ENCODE data around the gene SMIM13. TPM values are rescaled to one million over a fixed set of nuclear protein-coding genes. Genes with fewer than 3 reads are reported as not detected.
"Not testable (repeated sequence)": the region's sequence is repeated elsewhere in the genome, so short reads cannot be mapped to it uniquely, and the experiment has no call there.

The SMIM13 gene
- total RNA-seq, 2 donors from 2014 or later = 6.3 to 8.0 TPM

GRCh38 chr6:11083956-11084355 lies 9.7 kb upstream of the SMIM13 start:
- Histone ChIP-seq H3K4me3 (no peak overlapping the region), H3K9ac (ENCODE audit: low read depth in 2 of 2, low read length in 2 of 2) (no peak overlapping the region), H3K9me3 (no peaks in the 10 kb centered on the region), H3K27ac (no peak overlapping the region), H3K27me3 (no peaks in the 10 kb centered on the region), H3K36me3 (no peaks in the 10 kb centered on the region), H3K4me1 (no peaks in the 10 kb centered on the region)
- TF ChIP-seq CTCF (IDR thresholded peaks at IDR 0.05) = no peak
- no peak for DNase-seq
- intact Hi-C loops (cut with DNase I) = no loop called here

- no peaks in the 10 kb centered on the region for H3K36me3 ChIP-seq
- no peak overlapping the region for H3K27ac ChIP-seq
- DNase-seq = no peak
- no peak overlapping the region for H3K4me3 ChIP-seq
- H3K27me3 ChIP-seq = no peaks in the 10 kb centered on the region
- no peak overlapping the region for H3K9ac ChIP-seq (ENCODE audit: low read depth in 2 of 2, low read length in 2 of 2)
- intact Hi-C loops (cut with DNase I) = no loop called here
- H3K4me1 ChIP-seq = no peaks in the 10 kb centered on the region
- TF ChIP-seq CTCF (IDR thresholded peaks at IDR 0.05) = no peak
- no peaks in the 10 kb centered on the region for H3K9me3 ChIP-seq
Observed at GRCh38 chr6:11085758-11086435, 7.7 kb upstream of the SMIM13 start.

- H3K4me3 ChIP-seq, H3K9me3 ChIP-seq, DNase-seq: not testable (repeated sequence)
Observed at GRCh38 chr6:11087141-11087812, 6.4 kb upstream of the SMIM13 start.

GRCh38 chr6:11089695-11090094 lies 3.9 kb upstream of the SMIM13 start:
- H3K27me3 ChIP-seq = no peaks in the 10 kb centered on the region
- no peaks in the 10 kb centered on the region for H3K4me1 ChIP-seq
- no peak for DNase-seq
- TF ChIP-seq CTCF (IDR thresholded peaks at IDR 0.05) = no peak
- H3K4me3 ChIP-seq = no peak overlapping the region
- intact Hi-C loops (cut with DNase I) = no loop called here
- H3K9me3 ChIP-seq = no peaks in the 10 kb centered on the region
- H3K36me3 ChIP-seq = no peaks in the 10 kb centered on the region
- peak overlapping the region in 1 of 2 donors; percentile 12 for H3K9ac ChIP-seq (ENCODE audit: low read depth in 2 of 2, low read length in 2 of 2)
- no peak overlapping the region for H3K27ac ChIP-seq

More at GRCh38 chr6:11087141-11087812, 6.4 kb upstream of the SMIM13 start:
- H3K27me3 ChIP-seq; H3K4me1 ChIP-seq; H3K36me3 ChIP-seq; H3K27ac ChIP-seq; intact Hi-C loops (cut with DNase I); H3K9ac ChIP-seq (ENCODE audit: low read depth in 2 of 2, low read length in 2 of 2): not testable (repeated sequence)

- H3K9ac ChIP-seq (ENCODE audit: low read depth in 2 of 2, low read length in 2 of 2); H3K27ac ChIP-seq; H3K9me3 ChIP-seq; H3K4me3 ChIP-seq; DNase-seq; H3K27me3 ChIP-seq; H3K4me1 ChIP-seq; intact Hi-C loops (cut with DNase I); H3K36me3 ChIP-seq: not testable (repeated sequence)
Observed at GRCh38 chr6:11091141-11091540, 2.5 kb upstream of the SMIM13 start.

GRCh38 chr6:11092668-11093375 lies 812 bp upstream of the SMIM13 start:
- peaks cover 7% of the 10 kb centered on the region for H3K4me1 ChIP-seq
- DNase-seq = peak; percentile 63
- H3K27ac ChIP-seq = peak overlapping the region; percentile 93
- peak overlapping the region; percentile 75 for H3K4me3 ChIP-seq
- H3K36me3 ChIP-seq = no peaks in the 10 kb centered on the region
- TF ChIP-seq CTCF (IDR thresholded peaks at IDR 0.05) = no peak
- H3K9ac ChIP-seq (ENCODE audit: low read depth in 2 of 2, low read length in 2 of 2) = peak overlapping the region; percentile 64 to 87
- intact Hi-C loops (cut with DNase I) = no loop called here
- H3K27me3 ChIP-seq = no peaks in the 10 kb centered on the region
- H3K9me3 ChIP-seq = no peaks in the 10 kb centered on the region
